GM23248 (cell line): Measurements from ENCODE around the gene TXLNA. TPM values are rescaled to one million over a fixed set of nuclear protein-coding genes. Genes with fewer than 3 reads are reported as not detected.

ENCODE experiments used
- DNase-seq: peaks from one replicate; pipeline ENCODE4 v3.0.0-alpha.2; 2015
- H2AFZ ChIP-seq: fragments of 200-600 bp; sonication (generic); 2 replicates; pipeline ENCODE4 v1.6.1; 2016; ENCODE audit warnings: antibody characterized with exemption
- H3F3A ChIP-seq: fragments of 200-600 bp; sonication (generic); 2 replicates; pipeline ENCODE4 v1.6.1; 2016; ENCODE audit warnings: mild to moderate bottlenecking, antibody characterized with exemption, mixed run types; ENCODE audit not compliant: insufficient read depth
- H3K27ac ChIP-seq: fragments of 200-600 bp; sonication (generic); 2 replicates; pipeline ENCODE4 v1.5.1; 2016; ENCODE audit warnings: mild to moderate bottlenecking
- H3K27me3 ChIP-seq: fragments of 200-600 bp; sonication (generic); replicated peaks from 2 replicates; pipeline ENCODE4 v1.6.1; 2016; ENCODE audit warnings: mild to moderate bottlenecking; ENCODE audit not compliant: insufficient read depth
- H3K36me3 ChIP-seq: fragments of 200-600 bp; sonication (generic); 2 replicates; pipeline ENCODE4 v1.6.1; 2016; ENCODE audit warnings: low read depth, mild to moderate bottlenecking
- H3K4me1 ChIP-seq: fragments of 200-600 bp; sonication (generic); 2 replicates; pipeline ENCODE4 v1.6.1; 2016; ENCODE audit warnings: mild to moderate bottlenecking; ENCODE audit not compliant: insufficient read depth
- H3K4me2 ChIP-seq: fragments of 200-600 bp; sonication (generic); one replicate; pipeline ENCODE4 v1.6.1; 2016; ENCODE audit warnings: mild to moderate bottlenecking; ENCODE audit not compliant: unreplicated experiment
- H3K4me3 ChIP-seq: fragments of 200-600 bp; sonication (generic); 2 replicates; pipeline ENCODE4 v1.5.1; 2016; ENCODE audit warnings: mild to moderate bottlenecking
- H3K79me2 ChIP-seq: fragments of 200-600 bp; sonication (generic); 2 replicates; pipeline ENCODE4 v1.6.1; 2016; ENCODE audit warnings: mild to moderate bottlenecking; ENCODE audit not compliant: insufficient read depth
- H3K9ac ChIP-seq: fragments of 200-600 bp; sonication (generic); 2 replicates; pipeline ENCODE4 v1.6.1; 2016; ENCODE audit warnings: mild to moderate bottlenecking
- H3K9me2 ChIP-seq: fragments of 200-600 bp; sonication (generic); 2 replicates; pipeline ENCODE4 v1.6.1; 2016; ENCODE audit warnings: mixed run types, mild to moderate bottlenecking, moderate library complexity; ENCODE audit not compliant: insufficient read depth
- H3K9me3 ChIP-seq: fragments of 200-600 bp; sonication (generic); one replicate; pipeline ENCODE4 v1.6.1; 2017; ENCODE audit warnings: low read depth
- H4K20me1 ChIP-seq: fragments of 200-600 bp; sonication (generic); 2 replicates; pipeline ENCODE4 v1.6.0; 2016; ENCODE audit not compliant: insufficient read depth
- EZH2 ChIP-seq: fragments of 200-600 bp; sonication (generic); IDR thresholded peaks from 2 replicates; pipeline ENCODE4 v1.6.1; 2018; ENCODE audit warnings: antibody characterized with exemption, mild to moderate bottlenecking; ENCODE audit not compliant: insufficient read depth, poor library complexity, severe bottlenecking
- EZH2phosphoT487 ChIP-seq: fragments of 200-600 bp; sonication (generic); IDR thresholded peaks from 2 replicates; pipeline ENCODE4 v1.6.1; 2018; ENCODE audit warnings: antibody characterized with exemption, moderate library complexity, mild to moderate bottlenecking, low read depth; ENCODE audit not compliant: insufficient read depth
- WGBS, 2 experiments: methylation state at CpG; one replicate each; pipeline ENCODE4 v1.1.6; 2015 to 2017; ENCODE audit warnings: low lambda C conversion rate in 2 of 2, low coverage in 1 of 2; ENCODE audit errors: missing lambda C conversion rate in 2 of 2; 5-methylcytosine and 5-hydroxymethylcytosine counted together
- in situ Hi-C: fragments of 300-500 bp; cut with MboI; formaldehyde crosslinking; loops from 2 replicates; pipeline ENCODE4 v1.15.0; 2020
- polyA plus RNA-seq: library from polyadenylated mRNA; unstranded; fragments of >200 nt; fragmentation: Nextera tagmentation; extraction: Ambion mirVana; gene quantifications from 2 replicates; pipeline ENCODE4 v1.2.1, GENCODE V29; 2016
- total RNA-seq: library from RNA; depleted of rRNA; stranded (reverse); fragments of >200 nt; shearing (Covaris generic); gene quantifications from 2 replicates; pipeline ENCODE4 v1.2.3, GENCODE V29; 2014

TXLNA gene
- total and polyA plus RNA-seq, 2 experiments from 2014 or later, result 77.6 to 92.1 TPM

- in situ Hi-C loops, result no loop called here
- H3K9me2 ChIP-seq, result no peaks in the 10 kb centered on the region
- H3F3A ChIP-seq, result peaks cover 73% of the 10 kb centered on the region
- peaks cover 31% of the 10 kb centered on the region for H3K4me1 ChIP-seq
- 83 to 94% methylated on average over 1 of the region's 1 CpG for WGBS, 2 experiments
- peaks cover 47% of the 10 kb centered on the region for H3K36me3 ChIP-seq
- H4K20me1 ChIP-seq, result no peaks in the 10 kb centered on the region
- no peaks in the 10 kb centered on the region for H3K27me3 ChIP-seq
- DNase-seq, result no peak
- H3K27ac ChIP-seq, result peak overlapping the region; percentile 26; the same call in 1 of the 2 replicates
- H3K4me2 ChIP-seq, result no peak overlapping the region
- TF ChIP-seq EZH2 (no peak), EZH2phosphoT487 (no peak)
- H3K9ac ChIP-seq, result no peak overlapping the region
- H2AFZ ChIP-seq, result no peak overlapping the region
- no peak overlapping the region for H3K4me3 ChIP-seq
- H3K9me3 ChIP-seq, result no peaks in the 10 kb centered on the region
- no peaks in the 10 kb centered on the region for H3K79me2 ChIP-seq
Measured at GRCh38 chr1:32197074-32197473, 17.6 kb downstream of the TXLNA start.

GRCh38 chr1:32197837-32198236 lies 18.4 kb downstream of the TXLNA start:
- Histone ChIP-seq H3K4me2 (no peak overlapping the region), H3K9me2 (no peaks in the 10 kb centered on the region), H2AFZ (no peak overlapping the region), H3K79me2 (no peaks in the 10 kb centered on the region), H3K27ac (no peak overlapping the region), H3K4me1 (peaks cover 31% of the 10 kb centered on the region), H3F3A (peaks cover 68% of the 10 kb centered on the region), H3K9ac (no peak overlapping the region), H3K9me3 (no peaks in the 10 kb centered on the region), H3K36me3 (peaks cover 39% of the 10 kb centered on the region), H3K4me3 (no peak overlapping the region), H4K20me1 (no peaks in the 10 kb centered on the region), H3K27me3 (no peaks in the 10 kb centered on the region)
- in situ Hi-C loops, result no loop called here
- WGBS, 2 experiments, result 71 to 75% methylated on average over 6 of the region's 6 CpGs
- no peak for DNase-seq
- TF ChIP-seq EZH2phosphoT487, result no peak
- TF ChIP-seq EZH2, result no peak

GRCh38 chr1:32198237-32199042 lies 19.0 kb downstream of the TXLNA start:
- Histone ChIP-seq H3K9me2 (no peaks in the 10 kb centered on the region), H3K4me2 (no peak overlapping the region), H3K4me1 (peaks cover 31% of the 10 kb centered on the region), H3K9me3 (no peaks in the 10 kb centered on the region), H3F3A (peaks cover 64% of the 10 kb centered on the region), H3K79me2 (no peaks in the 10 kb centered on the region), H3K4me3 (no peak overlapping the region), H4K20me1 (no peaks in the 10 kb centered on the region), H3K27ac (peak overlapping the region; percentile 96; the same call in 1 of the 2 replicates), H3K36me3 (peaks cover 33% of the 10 kb centered on the region), H2AFZ (no peak overlapping the region), H3K27me3 (no peaks in the 10 kb centered on the region), H3K9ac (no peak overlapping the region)
- no peak for DNase-seq
- TF ChIP-seq EZH2phosphoT487 (no peak), EZH2 (no peak)
- 93 to 94% methylated on average over 3 of the region's 3 CpGs for WGBS, 2 experiments
- in situ Hi-C loops, result no loop called here

DNA sequence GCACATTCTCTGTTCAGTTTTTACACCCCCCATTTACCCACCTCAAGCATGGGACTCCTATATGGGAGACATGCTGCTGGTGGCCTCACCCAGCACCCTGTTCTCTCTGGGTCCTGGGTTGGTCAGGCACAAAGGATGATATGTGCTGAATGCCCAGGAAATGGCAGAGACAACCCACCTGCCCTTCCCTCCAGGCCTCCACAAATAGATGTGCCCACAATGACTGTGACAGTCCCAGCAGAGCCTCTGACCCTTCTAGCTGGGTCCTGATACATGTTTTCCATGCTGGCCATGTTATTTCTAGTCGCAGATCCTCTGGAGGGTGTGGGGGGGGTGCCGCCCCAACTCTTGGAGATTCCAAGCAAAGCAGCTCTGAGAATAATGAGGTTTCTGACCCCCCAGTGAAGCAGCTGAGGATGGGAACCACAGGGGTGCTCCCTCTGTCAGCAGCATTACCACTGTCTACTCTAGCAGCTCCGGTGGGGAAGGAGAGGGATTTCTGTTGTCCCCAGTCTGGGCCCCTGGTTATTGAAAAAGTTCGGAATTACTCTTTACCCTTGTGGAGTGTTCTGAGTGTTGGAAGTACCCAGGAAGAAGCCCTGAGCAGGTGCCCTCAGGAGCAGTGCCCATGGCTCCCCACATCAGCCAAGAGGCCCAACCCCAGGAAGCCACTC lies 19.7 kb downstream of the TXLNA start:
- in situ Hi-C loops, result no loop called here
- Histone ChIP-seq H2AFZ (no peak overlapping the region), H3K27ac (peak overlapping the region; percentile 96), H3K9me3 (no peaks in the 10 kb centered on the region), H3K27me3 (no peaks in the 10 kb centered on the region), H3K9ac (peak overlapping the region; percentile 92; the same call in 1 of the 2 replicates), H3K4me3 (no peak overlapping the region), H4K20me1 (no peaks in the 10 kb centered on the region), H3K4me1 (peaks cover 31% of the 10 kb centered on the region), H3K4me2 (no peak overlapping the region), H3F3A (peaks cover 57% of the 10 kb centered on the region), H3K79me2 (no peaks in the 10 kb centered on the region), H3K9me2 (no peaks in the 10 kb centered on the region), H3K36me3 (peaks cover 26% of the 10 kb centered on the region)
- no peak for DNase-seq
- 23 to 24% methylated on average over 4 of the region's 4 CpGs for WGBS, 2 experiments
- TF ChIP-seq EZH2 (no peak), EZH2phosphoT487 (no peak)
